SK-N-SH treated with all-trans-retinoic acid at 6 μM for 48 hours (cell line): ENCODE results near the gene CHST11.

Source experiments
- ATAC-seq: fragments of 200-7000 bp; cut with Tn5 transposase; 3 replicates; pipeline ENCODE4 v1.9.1; 2020; ENCODE audit warnings: mild to moderate bottlenecking, moderate library complexity
- ARNTL ChIP-seq: fragments of 450-650 bp; formaldehyde crosslinking; IDR thresholded peaks from 2 replicates; pipeline ENCODE4 v1.5.0; 2020; ENCODE audit warnings: low read depth, mild to moderate bottlenecking, moderate library complexity, borderline replicate concordance
- BACH2 ChIP-seq: fragments of 250-450 bp; sonication (Bioruptor Pico); IDR thresholded peaks from 2 replicates; pipeline ENCODE4 v1.9.0; 2021; ENCODE audit warnings: mild to moderate bottlenecking, borderline replicate concordance
- GLIS3 ChIP-seq: fragments of 250-450 bp; sonication (Bioruptor Pico); IDR thresholded peaks from 2 replicates; pipeline ENCODE4 v1.5.0; 2020; ENCODE audit warnings: mild to moderate bottlenecking, moderate library complexity
- ISL1 ChIP-seq: fragments of 250-450 bp; sonication (Bioruptor Pico); IDR thresholded peaks from 2 replicates; pipeline ENCODE4 v2.1.2; 2022; ENCODE audit warnings: mild to moderate bottlenecking, moderate library complexity
- OSR1 ChIP-seq: fragments of 250-450 bp; sonication (Bioruptor Pico); IDR thresholded peaks from 2 replicates; pipeline ENCODE4 v1.8.0; 2022; ENCODE audit warnings: moderate library complexity, mild to moderate bottlenecking, inconsistent platforms
- POU6F1 ChIP-seq: fragments of 250-450 bp; sonication (Bioruptor Pico); IDR thresholded peaks from 2 replicates; pipeline ENCODE4 v1.8.0; 2021; ENCODE audit warnings: low read depth, mild to moderate bottlenecking, moderate library complexity, borderline replicate concordance
- PPARA ChIP-seq: fragments of 250-450 bp; sonication (Bioruptor Pico); IDR thresholded peaks from 2 replicates; pipeline ENCODE4 v1.5.0; 2020; ENCODE audit warnings: mild to moderate bottlenecking, borderline replicate concordance
- RARB ChIP-seq: fragments of 250-450 bp; sonication (Bioruptor Pico); IDR thresholded peaks from 2 replicates; pipeline ENCODE4 v1.8.0; 2021; ENCODE audit warnings: mild to moderate bottlenecking, moderate library complexity
- TCF4 ChIP-seq: fragments of 250-450 bp; sonication (Bioruptor Pico); IDR thresholded peaks from 2 replicates; pipeline ENCODE4 v1.8.0; 2021; ENCODE audit warnings: mild to moderate bottlenecking, moderate library complexity, borderline replicate concordance
- TOX ChIP-seq: fragments of 250-450 bp; sonication (Bioruptor Pico); IDR thresholded peaks from 2 replicates; pipeline ENCODE4 v1.8.0; 2021; ENCODE audit warnings: mild to moderate bottlenecking, moderate library complexity, borderline replicate concordance
- TSHZ2 ChIP-seq: fragments of 250-450 bp; sonication (Bioruptor Pico); IDR thresholded peaks from 2 replicates; pipeline ENCODE4 v1.5.0; 2020; ENCODE audit warnings: mild to moderate bottlenecking, moderate library complexity
- ZC3H10 ChIP-seq: fragments of 250-450 bp; sonication (Bioruptor Pico); IDR thresholded peaks from 2 replicates; pipeline ENCODE4 v1.5.1; 2021; ENCODE audit warnings: mild to moderate bottlenecking, moderate library complexity
- ZFP3 ChIP-seq: fragments of 250-450 bp; sonication (Bioruptor Pico); IDR thresholded peaks from 2 replicates; pipeline ENCODE4 v1.5.0; 2020; ENCODE audit warnings: mild to moderate bottlenecking, moderate library complexity
- ZFP30 ChIP-seq: fragments of 450-650 bp; formaldehyde crosslinking; IDR thresholded peaks from 2 replicates; pipeline ENCODE4 v1.5.0; 2022; ENCODE audit warnings: mild to moderate bottlenecking, moderate library complexity
- ZNF565 ChIP-seq: fragments of 450-650 bp; formaldehyde crosslinking; conservative IDR thresholded peaks from 2 replicates; pipeline ENCODE4 v1.5.0; 2020; ENCODE audit warnings: low read depth, mild to moderate bottlenecking, moderate library complexity
- ZNF70 ChIP-seq: fragments of 450-650 bp; formaldehyde crosslinking; IDR thresholded peaks from 2 replicates; pipeline ENCODE4 v1.5.0; 2020; ENCODE audit warnings: mild to moderate bottlenecking, moderate library complexity
- ZNF8 ChIP-seq: fragments of 450-650 bp; formaldehyde crosslinking; IDR thresholded peaks from 2 replicates; pipeline ENCODE4 v1.5.0; 2020; ENCODE audit warnings: mild to moderate bottlenecking, moderate library complexity
- TF ChIP-seq, protein P1 (sequence below): fragments of 250-450 bp; sonication (Bioruptor Pico); IDR thresholded peaks from 2 replicates; pipeline ENCODE4 v1.5.1; 2021; ENCODE audit warnings: mild to moderate bottlenecking, moderate library complexity
- TF ChIP-seq, protein P2 (sequence below): fragments of 250-450 bp; sonication (Bioruptor Pico); IDR thresholded peaks from 2 replicates; pipeline ENCODE4 v1.5.1; 2020; ENCODE audit warnings: low read depth, mild to moderate bottlenecking, moderate library complexity
- TF ChIP-seq, protein P3 (sequence below): fragments of 250-450 bp; sonication (Bioruptor Pico); IDR thresholded peaks from 2 replicates; pipeline ENCODE4 v1.8.0; 2020; ENCODE audit warnings: mild to moderate bottlenecking, moderate library complexity, borderline replicate concordance

The CHST11 gene

GRCh38 chr12:104736307-104736706, 279.6 kb downstream of the CHST11 start:
- ATAC-seq: peak; percentile 88

DNA sequence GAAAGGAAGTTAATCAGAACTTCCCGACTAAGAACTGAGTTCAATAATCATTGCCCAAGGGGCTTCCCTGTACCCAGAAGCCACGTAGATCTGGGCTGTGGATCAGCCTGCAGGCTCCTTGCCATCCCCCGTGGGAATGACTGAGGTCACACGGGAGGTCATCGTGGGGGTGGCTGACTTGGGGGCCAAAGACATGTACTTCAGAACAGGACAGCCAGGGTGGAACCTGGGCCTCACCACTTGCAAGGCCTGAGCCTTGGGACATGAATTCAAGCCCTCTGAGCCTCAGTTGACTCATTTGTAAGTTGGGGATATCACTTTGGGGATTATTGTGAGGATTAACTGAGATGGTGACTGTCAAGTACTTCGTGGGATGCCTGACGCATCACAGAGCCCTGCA, 280.4 kb downstream of the CHST11 start:
- TF ChIP-seq POU6F1 (CRISPR knock-in tag) (no peak), ZNF70 (CRISPR knock-in tag) (no peak), ISL1 (no peak), ZC3H10 (CRISPR knock-in tag) (no peak)
- ATAC-seq: no peak

More at GRCh38 chr12:104736307-104736706, 279.6 kb downstream of the CHST11 start:
- TF ChIP-seq, protein P1, sequence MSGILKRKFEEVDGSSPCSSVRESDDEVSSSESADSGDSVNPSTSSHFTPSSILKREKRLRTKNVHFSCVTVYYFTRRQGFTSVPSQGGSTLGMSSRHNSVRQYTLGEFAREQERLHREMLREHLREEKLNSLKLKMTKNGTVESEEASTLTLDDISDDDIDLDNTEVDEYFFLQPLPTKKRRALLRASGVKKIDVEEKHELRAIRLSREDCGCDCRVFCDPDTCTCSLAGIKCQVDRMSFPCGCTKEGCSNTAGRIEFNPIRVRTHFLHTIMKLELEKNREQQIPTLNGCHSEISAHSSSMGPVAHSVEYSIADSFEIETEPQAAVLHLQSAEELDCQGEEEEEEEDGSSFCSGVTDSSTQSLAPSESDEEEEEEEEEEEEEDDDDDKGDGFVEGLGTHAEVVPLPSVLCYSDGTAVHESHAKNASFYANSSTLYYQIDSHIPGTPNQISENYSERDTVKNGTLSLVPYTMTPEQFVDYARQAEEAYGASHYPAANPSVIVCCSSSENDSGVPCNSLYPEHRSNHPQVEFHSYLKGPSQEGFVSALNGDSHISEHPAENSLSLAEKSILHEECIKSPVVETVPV: no peak
- TF ChIP-seq ZNF70 (CRISPR knock-in tag) (no peak), RARB (no peak), TSHZ2 (CRISPR knock-in tag) (no peak), PPARA (CRISPR knock-in tag) (no peak), OSR1 (no peak), ZNF8 (CRISPR knock-in tag) (no peak), ZFP30 (CRISPR knock-in tag) (no peak), TCF4 (CRISPR knock-in tag) (no peak)
- TF ChIP-seq, protein P2, sequence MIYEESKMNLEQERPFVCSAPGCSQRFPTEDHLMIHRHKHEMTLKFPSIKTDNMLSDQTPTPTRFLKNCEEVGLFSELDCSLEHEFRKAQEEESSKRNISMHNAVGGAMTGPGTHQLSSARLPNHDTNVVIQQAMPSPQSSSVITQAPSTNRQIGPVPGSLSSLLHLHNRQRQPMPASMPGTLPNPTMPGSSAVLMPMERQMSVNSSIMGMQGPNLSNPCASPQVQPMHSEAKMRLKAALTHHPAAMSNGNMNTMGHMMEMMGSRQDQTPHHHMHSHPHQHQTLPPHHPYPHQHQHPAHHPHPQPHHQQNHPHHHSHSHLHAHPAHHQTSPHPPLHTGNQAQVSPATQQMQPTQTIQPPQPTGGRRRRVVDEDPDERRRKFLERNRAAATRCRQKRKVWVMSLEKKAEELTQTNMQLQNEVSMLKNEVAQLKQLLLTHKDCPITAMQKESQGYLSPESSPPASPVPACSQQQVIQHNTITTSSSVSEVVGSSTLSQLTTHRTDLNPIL: no peak
- TF ChIP-seq, protein P3, sequence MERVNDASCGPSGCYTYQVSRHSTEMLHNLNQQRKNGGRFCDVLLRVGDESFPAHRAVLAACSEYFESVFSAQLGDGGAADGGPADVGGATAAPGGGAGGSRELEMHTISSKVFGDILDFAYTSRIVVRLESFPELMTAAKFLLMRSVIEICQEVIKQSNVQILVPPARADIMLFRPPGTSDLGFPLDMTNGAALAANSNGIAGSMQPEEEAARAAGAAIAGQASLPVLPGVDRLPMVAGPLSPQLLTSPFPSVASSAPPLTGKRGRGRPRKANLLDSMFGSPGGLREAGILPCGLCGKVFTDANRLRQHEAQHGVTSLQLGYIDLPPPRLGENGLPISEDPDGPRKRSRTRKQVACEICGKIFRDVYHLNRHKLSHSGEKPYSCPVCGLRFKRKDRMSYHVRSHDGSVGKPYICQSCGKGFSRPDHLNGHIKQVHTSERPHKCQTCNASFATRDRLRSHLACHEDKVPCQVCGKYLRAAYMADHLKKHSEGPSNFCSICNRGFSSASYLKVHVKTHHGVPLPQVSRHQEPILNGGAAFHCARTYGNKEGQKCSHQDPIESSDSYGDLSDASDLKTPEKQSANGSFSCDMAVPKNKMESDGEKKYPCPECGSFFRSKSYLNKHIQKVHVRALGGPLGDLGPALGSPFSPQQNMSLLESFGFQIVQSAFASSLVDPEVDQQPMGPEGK (CRISPR knock-in tag): no peak

GRCh38 chr12:104737791-104738301, 281.1 kb downstream of the CHST11 start:
- ATAC-seq: no peak
- no peak for TF ChIP-seq ZC3H10 (CRISPR knock-in tag)
- TF ChIP-seq ZFP3 (CRISPR knock-in tag): no peak
- TF ChIP-seq, protein P1: no peak
- TF ChIP-seq, protein P2: no peak
- no peak for TF ChIP-seq ISL1
- TF ChIP-seq BACH2: no peak
- no peak for TF ChIP-seq ZNF70 (CRISPR knock-in tag)
- TF ChIP-seq ARNTL (CRISPR knock-in tag): no peak
- no peak for TF ChIP-seq TOX (CRISPR knock-in tag)
- no peak for TF ChIP-seq ZFP30 (CRISPR knock-in tag)
- TF ChIP-seq GLIS3 (CRISPR knock-in tag): no peak
- TF ChIP-seq ZNF565 (CRISPR knock-in tag): no peak
- TF ChIP-seq ZNF8 (CRISPR knock-in tag): no peak
- no peak for TF ChIP-seq POU6F1 (CRISPR knock-in tag)
- TF ChIP-seq TSHZ2 (CRISPR knock-in tag): no peak
- TF ChIP-seq, all 23 proteins: peak for 0
